Neural cell (in vitro differentiated cells): ENCODE measurements around the gene MRPS12. TPM values are rescaled to one million over a fixed set of nuclear protein-coding genes. Genes with fewer than 3 reads are reported as not detected.

Source experiments
- H2AFZ ChIP-seq: fragments of 200-600, 300-800 bp; sonication (generic), shearing (Covaris generic); 2 replicates; pipeline ENCODE4 v1.6.0; 2014; ENCODE audit warnings: low read depth, mild to moderate bottlenecking, antibody characterized with exemption, low read length, moderate library complexity
- H3F3A ChIP-seq: fragments of 200-600 bp; shearing (Covaris generic); 2 replicates; pipeline ENCODE4 v1.6.1; 2016; ENCODE audit warnings: mild to moderate bottlenecking, moderate library complexity, mixed read lengths, antibody characterized with exemption, low read length; ENCODE audit not compliant: insufficient read depth, poor library complexity, severe bottlenecking
- H3K27ac ChIP-seq: fragments of 200-600, 300-800 bp; sonication (generic), shearing (Covaris generic); 2 replicates; pipeline ENCODE4 v1.5.1; 2014; ENCODE audit warnings: mild to moderate bottlenecking, low read length, moderate library complexity
- H3K27me3 ChIP-seq: fragments of 300-800, 200-600 bp; sonication (generic), shearing (Covaris generic); 2 replicates; pipeline ENCODE4 v1.6.0; 2014; ENCODE audit warnings: mild to moderate bottlenecking, low read depth, low read length, moderate library complexity; ENCODE audit not compliant: insufficient read depth
- H3K36me3 ChIP-seq: fragments of 300-800, 200-600 bp; sonication (generic), shearing (Covaris generic); 2 replicates; pipeline ENCODE4 v1.5.1; 2014; ENCODE audit warnings: mild to moderate bottlenecking, antibody characterized with exemption, low read length, moderate library complexity; ENCODE audit not compliant: insufficient read depth
- H3K4me2 ChIP-seq: fragments of 300-800, 200-600 bp; sonication (generic), shearing (Covaris generic); 2 replicates; pipeline ENCODE4 v1.6.0; 2014; ENCODE audit warnings: mild to moderate bottlenecking, low read length
- H3K4me3 ChIP-seq: fragments of 300-800, 200-600 bp; sonication (generic), shearing (Covaris generic); 2 replicates; pipeline ENCODE4 v1.5.1; 2014; ENCODE audit warnings: mild to moderate bottlenecking, low read length, moderate library complexity
- H3K79me2 ChIP-seq: fragments of 200-600 bp; shearing (Covaris generic); replicated peaks from 2 replicates; pipeline ENCODE4 v1.6.0; 2014; ENCODE audit warnings: mild to moderate bottlenecking, low read length, moderate library complexity; ENCODE audit not compliant: insufficient read depth
- H3K9ac ChIP-seq: fragments of 300-800, 200-600 bp; sonication (generic), shearing (Covaris generic); 2 replicates; pipeline ENCODE4 v1.6.1; 2016; ENCODE audit warnings: mild to moderate bottlenecking, low read length, mixed read lengths
- H3K9me2 ChIP-seq: fragments of 200-600 bp; shearing (Covaris generic); 2 replicates; pipeline ENCODE4 v1.6.1; 2016; ENCODE audit warnings: mild to moderate bottlenecking, low read length, mixed read lengths; ENCODE audit not compliant: insufficient read depth
- H3K9me3 ChIP-seq: fragments of 200-600, 300-800 bp; sonication (generic), shearing (Covaris generic); 2 replicates; pipeline ENCODE4 v1.6.1; 2016; ENCODE audit warnings: mild to moderate bottlenecking, mixed run types, low read length, moderate library complexity, mixed read lengths
- H4K20me1 ChIP-seq: fragments of 200-600 bp; shearing (Covaris generic); 2 replicates; pipeline ENCODE4 v1.6.1; 2016; ENCODE audit warnings: mild to moderate bottlenecking, mixed run types; ENCODE audit not compliant: insufficient read depth
- CTCF ChIP-seq: fragments of 450-650 bp; IDR thresholded peaks from 2 replicates; pipeline ENCODE4 v1.5.1; 2014; ENCODE audit warnings: antibody characterized with exemption, mild to moderate bottlenecking, moderate library complexity; ENCODE audit not compliant: poor library complexity, severe bottlenecking
- EP300 ChIP-seq: fragments of 450-650 bp; conservative IDR thresholded peaks from 2 replicates; pipeline ENCODE4 v1.6.1; 2014; ENCODE audit warnings: antibody characterized with exemption, mild to moderate bottlenecking, moderate library complexity; ENCODE audit not compliant: poor library complexity, severe bottlenecking
- EZH2 ChIP-seq: fragments of 200-600, 300-800 bp; shearing (Covaris generic), sonication (generic); IDR thresholded peaks from 2 replicates; pipeline ENCODE4 v1.6.1; 2014; ENCODE audit warnings: antibody characterized with exemption, low read length, borderline replicate concordance, mild to moderate bottlenecking; ENCODE audit not compliant: insufficient read depth, poor library complexity, severe bottlenecking
- MXI1 ChIP-seq: fragments of 450-650 bp; conservative IDR thresholded peaks from 2 replicates; pipeline ENCODE4 v1.6.1; 2014; ENCODE audit warnings: antibody characterized with exemption, mild to moderate bottlenecking; ENCODE audit not compliant: poor library complexity, severe bottlenecking
- POLR2AphosphoS5 ChIP-seq: IDR thresholded peaks from 2 replicates; pipeline ENCODE4 v1.6.1; 2012
- RAD21 ChIP-seq: fragments of 450-650 bp; conservative IDR thresholded peaks from 2 replicates; pipeline ENCODE4 v1.6.1; 2014; ENCODE audit warnings: antibody characterized with exemption, mild to moderate bottlenecking, moderate library complexity
- REST ChIP-seq: IDR thresholded peaks from 2 replicates; pipeline ENCODE4 v1.6.1; 2012; ENCODE audit warnings: borderline replicate concordance
- SMC3 ChIP-seq: fragments of 450-650 bp; conservative IDR thresholded peaks from 2 replicates; pipeline ENCODE4 v1.6.1; 2014; ENCODE audit warnings: antibody characterized with exemption, mild to moderate bottlenecking, moderate library complexity; ENCODE audit not compliant: poor library complexity
- TAF1 ChIP-seq: IDR thresholded peaks from 2 replicates; pipeline ENCODE4 v1.6.1; 2012; ENCODE audit warnings: low read depth
- polyA plus RNA-seq: library from polyadenylated mRNA; depleted of rRNA; stranded (reverse); fragments of >200 nt; gene quantifications from 2 replicates; pipeline ENCODE4 v1.2.3, GENCODE V29; 2014

Gene MRPS12
- polyA plus RNA-seq, 1 donor from 2014 or later: 30.0 TPM

GRCh38 chr19:38893341-38893771 lies 37.4 kb upstream of the MRPS12 start:
- Histone ChIP-seq H3K27ac (no peak overlapping the region), H3K36me3 (no peaks in the 10 kb centered on the region)

GRCh38 chr19:38894968-38895367 lies 35.8 kb upstream of the MRPS12 start:
- Histone ChIP-seq H3K79me2 (no peaks in the 10 kb centered on the region), H3K9me3 (no peaks in the 10 kb centered on the region), H3K4me3 (no peak overlapping the region), H3K4me2 (no peak overlapping the region), H3K9ac (no peak overlapping the region), H3K27ac (no peak overlapping the region), H4K20me1 (no peaks in the 10 kb centered on the region), H3K27me3 (no peaks in the 10 kb centered on the region), H3K9me2 (no peaks in the 10 kb centered on the region), H3K36me3 (no peaks in the 10 kb centered on the region), H2AFZ (no peak overlapping the region), H3F3A (no peaks in the 10 kb centered on the region)
- TF ChIP-seq RAD21: no peak
- TF ChIP-seq POLR2AphosphoS5: no peak
- no peak for TF ChIP-seq CTCF
- TF ChIP-seq EP300: no peak
- TF ChIP-seq TAF1: no peak
- TF ChIP-seq EZH2: no peak
- no peak for TF ChIP-seq SMC3
- TF ChIP-seq MXI1: no peak

More at GRCh38 chr19:38893341-38893771, 37.4 kb upstream of the MRPS12 start:
- TF ChIP-seq SMC3 (no peak), EP300 (no peak), REST (no peak), POLR2AphosphoS5 (no peak), RAD21 (no peak), CTCF (no peak), TAF1 (no peak), EZH2 (no peak), MXI1 (no peak)
- Histone ChIP-seq H3K79me2 (no peaks in the 10 kb centered on the region), H2AFZ (no peak overlapping the region), H3K9me2 (no peaks in the 10 kb centered on the region), H3F3A (no peaks in the 10 kb centered on the region), H3K4me3 (no peak overlapping the region), H3K27me3 (no peaks in the 10 kb centered on the region), H4K20me1 (no peaks in the 10 kb centered on the region), H3K9ac (no peak overlapping the region), H3K4me2 (no peak overlapping the region), H3K9me3 (no peaks in the 10 kb centered on the region)
